HAP-1 (cell line): ENCODE results near the gene NUP214.
"Not testable (repeated sequence)": the region's sequence is repeated elsewhere in the genome, so short reads cannot be mapped to it uniquely, and the experiment has no call there.

Experiments used
- DNase-seq, 2 experiments: peaks; one replicate each; pipeline ENCODE4 v3.0.0-alpha.2; 2016 to 2020; ENCODE audit warnings: low spot score in 2 of 2
- H3K27me3 ChIP-seq: fragments of 250-450 bp; sonication (Bioruptor Pico); 2 replicates; pipeline ENCODE4 v1.5.1; 2020; ENCODE audit warnings: low read depth, mild to moderate bottlenecking, moderate library complexity
- H3K36me3 ChIP-seq: fragments of 250-450 bp; sonication (Bioruptor Pico); replicated peaks from 2 replicates; pipeline ENCODE4 v1.5.1; 2020; ENCODE audit warnings: mild to moderate bottlenecking
- H3K4me1 ChIP-seq: fragments of 250-450 bp; sonication (Bioruptor Pico); 2 replicates; pipeline ENCODE4 v1.5.1; 2020; ENCODE audit warnings: mild to moderate bottlenecking
- H3K4me3 ChIP-seq: fragments of 250-450 bp; sonication (Bioruptor Pico); 2 replicates; pipeline ENCODE4 v1.5.1; 2020; ENCODE audit warnings: mild to moderate bottlenecking, moderate library complexity
- H3K9me3 ChIP-seq: fragments of 250-450 bp; sonication (Bioruptor Pico); 2 replicates; pipeline ENCODE4 v1.5.1; 2020; ENCODE audit warnings: mild to moderate bottlenecking, moderate library complexity
- in situ Hi-C: fragments of 300-500 bp; cut with MboI; formaldehyde crosslinking; loops from 3 replicates; pipeline ENCODE4 v1.14.3; 2020; ENCODE audit warnings: low sequenced_read_pairs, inconsistent platforms, mixed read lengths

The NUP214 gene

GRCh38 chr9:131092030-131092429, 33.4 kb upstream of the NUP214 start:
- Histone ChIP-seq H3K27me3 (0 out of 2 replicates have a peak, but pooled peaks cover 3% of the 10 kb centered on the region), H3K4me3 (no peak overlapping the region), H3K9me3 (no peaks in the 10 kb centered on the region), H3K36me3 (no peaks in the 10 kb centered on the region), H3K4me1 (peaks cover 3% of the 10 kb centered on the region; the same call in 1 of the 2 replicates)
- in situ Hi-C loops = no loop called here
- DNase-seq = no peak

- 0 out of 2 replicates have a peak, but pooled peaks cover 3% of the 10 kb centered on the region for H3K27me3 ChIP-seq
- H3K4me3 ChIP-seq = no peak overlapping the region
- in situ Hi-C loops = no loop called here
- DNase-seq = no peak
- no peaks in the 10 kb centered on the region for H3K9me3 ChIP-seq
- H3K4me1 ChIP-seq = peaks cover 10% of the 10 kb centered on the region
- no peaks in the 10 kb centered on the region for H3K36me3 ChIP-seq
Measured at GRCh38 chr9:131092548-131093440, 32.6 kb upstream of the NUP214 start.

- 0 out of 2 replicates have a peak, but pooled peaks cover 3% of the 10 kb centered on the region for H3K27me3 ChIP-seq
- H3K4me1 ChIP-seq = peaks cover 10% of the 10 kb centered on the region
- in situ Hi-C loops = no loop called here
- DNase-seq = no peak
- H3K9me3 ChIP-seq = no peaks in the 10 kb centered on the region
- no peak overlapping the region for H3K4me3 ChIP-seq
- H3K36me3 ChIP-seq = no peaks in the 10 kb centered on the region
Measured at GRCh38 chr9:131094015-131094414, 31.4 kb upstream of the NUP214 start.

- in situ Hi-C loops = no loop called here
- H3K27me3 ChIP-seq = 0 out of 2 replicates have a peak, but pooled peaks cover 3% of the 10 kb centered on the region
Measured at GRCh38 chr9:131094622-131095021, 30.8 kb upstream of the NUP214 start.

GRCh38 chr9:131095666-131096268, 29.6 kb upstream of the NUP214 start:
- peaks cover 10% of the 10 kb centered on the region for H3K4me1 ChIP-seq
- in situ Hi-C loops = no loop called here
- no peaks in the 10 kb centered on the region for H3K36me3 ChIP-seq
- peak overlapping the region; percentile 51 for H3K4me3 ChIP-seq
- H3K27me3 ChIP-seq = 0 out of 2 replicates have a peak, but pooled peaks cover 3% of the 10 kb centered on the region
- DNase-seq = no peak
- H3K9me3 ChIP-seq = no peaks in the 10 kb centered on the region

More at GRCh38 chr9:131094622-131095021, 30.8 kb upstream of the NUP214 start:
- DNase-seq = no peak
- no peaks in the 10 kb centered on the region for H3K9me3 ChIP-seq
- H3K36me3 ChIP-seq = no peaks in the 10 kb centered on the region
- H3K4me3 ChIP-seq = no peak overlapping the region
- H3K4me1 ChIP-seq = peaks cover 10% of the 10 kb centered on the region

GRCh38 chr9:131096269-131097125, 28.9 kb upstream of the NUP214 start, which contains the start of gene AIF1L:
Gene AIF1L, plus strand, starts transcription at chr9:131096531. Its CDS starts 99 bp downstream, at chr9:131096630.
- H3K27me3 ChIP-seq = 0 out of 2 replicates have a peak, but pooled peaks cover 3% of the 10 kb centered on the region
- H3K4me1 ChIP-seq = peaks cover 10% of the 10 kb centered on the region
- no peaks in the 10 kb centered on the region for H3K9me3 ChIP-seq
- no peaks in the 10 kb centered on the region for H3K36me3 ChIP-seq
- peak within 1 kb of the TSS; percentile 51 for H3K4me3 ChIP-seq
- peak; percentile 73 to 89 for DNase-seq
- in situ Hi-C loops = no loop called here

- H3K27me3 ChIP-seq = 0 out of 2 replicates have a peak, but pooled peaks cover 3% of the 10 kb centered on the region
- peak overlapping the region; percentile 51 for H3K4me3 ChIP-seq
- no peaks in the 10 kb centered on the region for H3K9me3 ChIP-seq
- in situ Hi-C loops = no loop called here
- peak in 1 of 2 experiments; percentile 6 for DNase-seq
- H3K4me1 ChIP-seq = peaks cover 10% of the 10 kb centered on the region
- H3K36me3 ChIP-seq = no peaks in the 10 kb centered on the region
Measured at GRCh38 chr9:131097126-131097947, 28.0 kb upstream of the NUP214 start.

GRCh38 chr9:131097948-131098278, 27.5 kb upstream of the NUP214 start:
- no peaks in the 10 kb centered on the region for H3K9me3 ChIP-seq
- H3K27me3 ChIP-seq = 0 out of 2 replicates have a peak, but pooled peaks cover 3% of the 10 kb centered on the region
- no peak overlapping the region for H3K4me3 ChIP-seq
- peaks cover 10% of the 10 kb centered on the region for H3K4me1 ChIP-seq
- in situ Hi-C loops = no loop called here
- DNase-seq = no peak
- H3K36me3 ChIP-seq = no peaks in the 10 kb centered on the region

GRCh38 chr9:131098391-131099101, 26.8 kb upstream of the NUP214 start:
- Histone ChIP-seq H3K4me1 (peaks cover 10% of the 10 kb centered on the region), H3K27me3 (0 out of 2 replicates have a peak, but pooled peaks cover 3% of the 10 kb centered on the region), H3K36me3 (no peaks in the 10 kb centered on the region), H3K9me3 (no peaks in the 10 kb centered on the region), H3K4me3 (no peak overlapping the region)
- in situ Hi-C loops = no loop called here
- peak in 1 of 2 experiments; percentile 26 for DNase-seq

- 0 out of 2 replicates have a peak, but pooled peaks cover 3% of the 10 kb centered on the region for H3K27me3 ChIP-seq
Measured at GRCh38 chr9:131099102-131099606, 26.2 kb upstream of the NUP214 start.

GRCh38 chr9:131099845-131100244, 25.5 kb upstream of the NUP214 start:
- H3K9me3 ChIP-seq, in situ Hi-C loops, H3K4me1 ChIP-seq, DNase-seq, H3K36me3 ChIP-seq, H3K27me3 ChIP-seq, H3K4me3 ChIP-seq: not testable (repeated sequence)

More at GRCh38 chr9:131099102-131099606, 26.2 kb upstream of the NUP214 start:
- Histone ChIP-seq H3K4me1 (peaks cover 10% of the 10 kb centered on the region), H3K36me3 (no peaks in the 10 kb centered on the region), H3K9me3 (no peaks in the 10 kb centered on the region), H3K4me3 (no peak overlapping the region)
- DNase-seq = no peak
- in situ Hi-C loops = no loop called here

GRCh38 chr9:131100445-131100844, 24.9 kb upstream of the NUP214 start:
- H3K36me3 ChIP-seq = no peaks in the 10 kb centered on the region
- H3K4me1 ChIP-seq = peaks cover 10% of the 10 kb centered on the region
- in situ Hi-C loops = no loop called here
- no peak for DNase-seq
- no peaks in the 10 kb centered on the region for H3K9me3 ChIP-seq
- 0 out of 2 replicates have a peak, but pooled peaks cover 3% of the 10 kb centered on the region for H3K27me3 ChIP-seq
- H3K4me3 ChIP-seq = no peak overlapping the region
